Upper lobe of right lung (tissue), 1 donor: ENCODE measurements around the gene NDUFB11. TPM values are rescaled to one million over a fixed set of nuclear protein-coding genes. Genes with fewer than 3 reads are reported as not detected.

Source experiments
- ATAC-seq: fragments of 200-7000 bp; cut with Tn5 transposase; one replicate; pipeline ENCODE4 v1.9.1; 2020; ENCODE audit warnings: mild to moderate bottlenecking, moderate library complexity
- DNase-seq: peaks from one replicate; pipeline ENCODE4 v3.0.0-alpha.2; 2020
- H3K27ac ChIP-seq: fragments of 200-600 bp; one replicate; pipeline ENCODE4 v1.8.0; 2022
- H3K27me3 ChIP-seq: fragments of 200-600 bp; one replicate; pipeline ENCODE4 v1.8.0; 2022; ENCODE audit warnings: mild to moderate bottlenecking
- H3K36me3 ChIP-seq: fragments of 200-600 bp; one replicate; pipeline ENCODE4 v1.8.0; 2022
- H3K4me1 ChIP-seq: fragments of 200-600 bp; one replicate; pipeline ENCODE4 v1.8.0; 2022
- H3K4me3 ChIP-seq: fragments of 200-600 bp; one replicate; pipeline ENCODE4 v1.8.0; 2022; ENCODE audit warnings: mild to moderate bottlenecking
- H3K9me3 ChIP-seq: fragments of 200-600 bp; one replicate; pipeline ENCODE4 v1.8.0; 2022
- CTCF ChIP-seq: fragments of 200-600 bp; IDR thresholded peaks from one replicate; pipeline ENCODE4 v1.8.0; 2022; ENCODE audit warnings: antibody characterized with exemption
- intact Hi-C: fragments of 100-400 bp; cut with DNase I; formaldehyde crosslinking; loops from one replicate; pipeline ENCODE4 v1.11.0; 2022
- total RNA-seq: library from RNA; stranded (reverse); fragmentation: NEBNext Ultra II Directional; extraction: Animal tissue kit (Norgen Biotek cat#: 25700); gene quantifications from one replicate; pipeline ENCODE4 v1.2.1, GENCODE V29; 2021
- donor health status: DM: no; HTN: yes; CAD: no; lungs with severe emphysema.

Gene NDUFB11
- total RNA-seq, 1 donor from 2014 or later, result 57.4 TPM

- DNase-seq (peak; percentile 91), ATAC-seq (peak; percentile 94)
- Histone ChIP-seq H3K9me3 (no peaks in the 10 kb centered on the region), H3K4me1 (peaks cover 6% of the 10 kb centered on the region), H3K4me3 (peak overlapping the region; percentile 65), H3K36me3 (no peaks in the 10 kb centered on the region), H3K27me3 (no peaks in the 10 kb centered on the region), H3K27ac (no peak overlapping the region)
- intact Hi-C loops, result loop anchor here (10.0 kb wide), 2 partner anchors 194 to 334 kb away; no protein-coding TSS in a partner anchor
- TF ChIP-seq CTCF, result no peak
Measured at GRCh38 chrX:47190445-47191269, 46.2 kb upstream of the NDUFB11 start.

- no peak for TF ChIP-seq CTCF
- no peaks in the 10 kb centered on the region for H3K36me3 ChIP-seq
- intact Hi-C loops, result loop anchor here (10.0 kb wide), 2 partner anchors 195 to 335 kb away; no protein-coding TSS in a partner anchor
- no peak overlapping the region for H3K4me3 ChIP-seq
- no peaks in the 10 kb centered on the region for H3K27me3 ChIP-seq
- no peaks in the 10 kb centered on the region for H3K9me3 ChIP-seq
- H3K4me1 ChIP-seq, result no peaks in the 10 kb centered on the region
- no peak overlapping the region for H3K27ac ChIP-seq
- ATAC-seq (no peak), DNase-seq (no peak)
Measured at GRCh38 chrX:47189906-47190305, 45.4 kb upstream of the NDUFB11 start.

DNA sequence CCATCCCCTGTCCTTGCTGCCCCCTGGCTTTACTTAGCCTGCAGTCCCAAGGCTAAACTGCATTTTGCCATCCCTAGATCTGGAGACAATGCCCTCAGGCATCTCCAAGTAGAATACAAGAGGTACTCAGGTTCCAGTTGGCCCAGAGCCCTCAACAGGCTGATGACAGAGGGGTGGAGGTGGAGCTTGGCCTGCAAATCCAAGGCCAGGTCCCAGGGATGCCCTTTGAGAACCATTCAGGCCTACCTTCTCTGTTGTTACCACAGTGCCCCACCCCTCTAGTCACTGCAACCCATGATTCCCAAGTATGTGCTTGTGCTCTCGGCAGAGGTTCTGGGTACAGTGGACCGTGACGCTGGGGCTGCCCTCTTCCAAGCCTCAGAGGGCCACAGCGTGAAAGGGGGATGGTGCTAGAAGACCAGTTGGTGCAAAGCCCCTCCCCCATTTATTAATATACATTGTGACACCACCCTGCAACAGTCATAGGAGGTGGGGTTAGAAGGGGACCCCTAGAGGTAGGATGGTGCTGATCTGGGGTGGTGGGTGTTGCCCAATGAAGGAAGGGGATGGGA, 42.7 kb upstream of the NDUFB11 start:
- Histone ChIP-seq H3K4me3 (no peak overlapping the region), H3K9me3 (no peaks in the 10 kb centered on the region), H3K27ac (no peak overlapping the region), H3K36me3 (peaks cover 2% of the 10 kb centered on the region), H3K4me1 (no peaks in the 10 kb centered on the region), H3K27me3 (no peaks in the 10 kb centered on the region)
- intact Hi-C loops, result no loop called here
- DNase-seq (peak; percentile 16), ATAC-seq (no peak)
- TF ChIP-seq CTCF, result no peak

DNA sequence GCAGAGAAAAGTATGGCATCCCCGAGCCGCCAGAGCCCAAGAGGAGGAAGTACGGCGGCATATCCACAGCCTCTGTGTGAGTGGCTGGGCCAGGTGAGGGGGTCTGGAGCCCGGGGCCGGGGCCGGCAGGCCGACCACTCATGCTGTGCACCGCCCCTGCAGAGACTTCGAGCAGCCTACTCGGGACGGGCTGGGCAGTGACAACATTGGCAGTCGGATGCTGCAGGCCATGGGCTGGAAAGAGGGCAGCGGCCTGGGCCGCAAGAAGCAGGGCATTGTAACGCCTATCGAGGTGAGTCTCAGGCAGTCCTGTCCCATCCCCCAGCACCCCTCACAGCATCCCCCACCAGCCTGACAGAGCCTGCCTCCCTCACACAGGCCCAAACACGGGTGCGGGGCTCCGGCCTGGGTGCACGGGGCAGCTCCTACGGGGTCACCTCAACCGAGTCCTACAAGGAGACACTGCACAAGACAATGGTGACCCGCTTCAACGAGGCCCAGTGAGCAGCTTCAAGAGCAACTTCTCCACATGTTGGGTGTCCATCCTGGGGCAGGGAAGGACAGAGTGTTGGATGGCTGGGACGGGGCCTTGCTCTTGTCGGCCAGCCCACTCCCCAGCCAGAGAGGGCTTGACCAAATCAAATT, 41.7 kb upstream of the NDUFB11 start:
- Histone ChIP-seq H3K36me3 (peaks cover 11% of the 10 kb centered on the region), H3K4me3 (no peak overlapping the region), H3K27ac (no peak overlapping the region), H3K9me3 (no peaks in the 10 kb centered on the region), H3K4me1 (no peaks in the 10 kb centered on the region), H3K27me3 (no peaks in the 10 kb centered on the region)
- DNase-seq (no peak), ATAC-seq (no peak)
- TF ChIP-seq CTCF, result no peak
- intact Hi-C loops, result no loop called here

GRCh38 chrX:47185241-47185640, 40.7 kb upstream of the NDUFB11 start:
- no peaks in the 10 kb centered on the region for H3K9me3 ChIP-seq
- no peaks in the 10 kb centered on the region for H3K27me3 ChIP-seq
- H3K27ac ChIP-seq, result no peak overlapping the region
- intact Hi-C loops, result no loop called here
- ATAC-seq, result no peak
- H3K36me3 ChIP-seq, result peaks cover 21% of the 10 kb centered on the region
- DNase-seq, result no peak
- no peak overlapping the region for H3K4me3 ChIP-seq
- TF ChIP-seq CTCF, result no peak
- H3K4me1 ChIP-seq, result no peaks in the 10 kb centered on the region
